ENCODE results near the gene CLTCL1. TPM values are rescaled to one million over a fixed set of nuclear protein-coding genes. Genes with fewer than 3 reads are reported as not detected.

The CLTCL1 gene
- polyA plus RNA-seq, 3 donors, result 4.8 to 8.4 (median 5.4) TPM

- no peak for DNase-seq
Observed at GRCh38 chr22:19151329-19152191, 140.0 kb downstream of the CLTCL1 start.

GRCh38 chr22:19150482-19151328 is 140.8 kb downstream of the CLTCL1 start:
- no peak for DNase-seq

- DNase-seq, result no peak
Observed at GRCh38 chr22:19149991-19150390, 141.5 kb downstream of the CLTCL1 start, which contains the start of gene GSC2. Gene GSC2, minus strand, starts transcription at chr22:19150292. Its CDS starts 9 bp downstream, at chr22:19150283.

GRCh38 chr22:19149047-19149883 is 142.3 kb downstream of the CLTCL1 start:
- no peak for DNase-seq

GRCh38 chr22:19148417-19149046 is 143.0 kb downstream of the CLTCL1 start:
- DNase-seq, result no peak

GRCh38 chr22:19147195-19147780 is 144.2 kb downstream of the CLTCL1 start:
- DNase-seq, result no peak

GRCh38 chr22:19146215-19146968 is 145.1 kb downstream of the CLTCL1 start:
- no peak for DNase-seq

- no peak for DNase-seq
Observed at GRCh38 chr22:19143967-19144400, 147.5 kb downstream of the CLTCL1 start.

- DNase-seq, result no peak
Observed at GRCh38 chr22:19143212-19143611, 148.3 kb downstream of the CLTCL1 start.

GRCh38 chr22:19142394-19142793 is 149.1 kb downstream of the CLTCL1 start:
- no peak for DNase-seq

- no peak for DNase-seq
Observed at GRCh38 chr22:19139974-19140373, 151.5 kb downstream of the CLTCL1 start.

GRCh38 chr22:19139001-19139356 is 152.5 kb downstream of the CLTCL1 start:
- no peak for DNase-seq

- no peak for DNase-seq
Observed at GRCh38 chr22:19138217-19139000, 153.1 kb downstream of the CLTCL1 start.

GRCh38 chr22:19137384-19138216 is 153.9 kb downstream of the CLTCL1 start:
- DNase-seq, result no peak

GRCh38 chr22:19136915-19137314 is 154.6 kb downstream of the CLTCL1 start:
- DNase-seq, result no peak

GRCh38 chr22:19134874-19135273 is 156.6 kb downstream of the CLTCL1 start:
- no peak for DNase-seq

- no peak for DNase-seq
Observed at GRCh38 chr22:19134176-19134831, 157.2 kb downstream of the CLTCL1 start.

GRCh38 chr22:19133561-19133960 is 158.0 kb downstream of the CLTCL1 start:
- no peak for DNase-seq

Data from renal pelvis (tissue), 4 donors.